ENCODE results near the gene NCBP2.

Gene NCBP2

GRCh38 chr3:196970547-196971093, 28.3 kb upstream of the NCBP2 start:
- Histone ChIP-seq H3K4me3 (ENCODE audit: insufficient read depth, low read length, poor library complexity, severe bottlenecking) (no peak overlapping the region), H3K79me2 (ENCODE audit: insufficient read depth, low read length) (no peaks in the 10 kb centered on the region), H3F3A (ENCODE audit: insufficient read depth) (no peaks in the 10 kb centered on the region), H3K27me3 (ENCODE audit: low read length) (no peaks in the 10 kb centered on the region), H3K36me3 (ENCODE audit: low read length) (no peaks in the 10 kb centered on the region), H3K9ac (ENCODE audit: low read length) (no peak overlapping the region), H2AFZ (ENCODE audit: low read depth, low read length, severe bottlenecking) (no peak overlapping the region), H3K9me2 (replicated peaks; ENCODE audit: insufficient read depth, low read length) (no peaks in the 10 kb centered on the region), H3K27ac (ENCODE audit: low read depth, low read length) (no peak overlapping the region), H4K20me1 (ENCODE audit: low read depth, low read length) (no peaks in the 10 kb centered on the region), H3K9me3 (ENCODE audit: insufficient read depth, low read length) (no peaks in the 10 kb centered on the region), H3K4me2 (ENCODE audit: low read depth, low read length, poor library complexity, severe bottlenecking) (no peak overlapping the region)
- no peak for TF ChIP-seq CTCF (IDR thresholded peaks at IDR 0.05; ENCODE audit: insufficient read depth, low read length, poor library complexity, severe bottlenecking)
- TF ChIP-seq EZH2phosphoT487 (conservative IDR thresholded peaks at IDR 0.05; ENCODE audit: low read length) = no peak

GRCh38 chr3:196969660-196970546, 27.6 kb upstream of the NCBP2 start:
- no peaks in the 10 kb centered on the region for H3F3A ChIP-seq (ENCODE audit: insufficient read depth)
- no peaks in the 10 kb centered on the region for H3K9me2 ChIP-seq (replicated peaks; ENCODE audit: insufficient read depth, low read length)
- peak overlapping the region; percentile 67 for H3K4me3 ChIP-seq (ENCODE audit: insufficient read depth, low read length, poor library complexity, severe bottlenecking)
- H3K79me2 ChIP-seq (ENCODE audit: insufficient read depth, low read length) = no peaks in the 10 kb centered on the region
- H3K27me3 ChIP-seq (ENCODE audit: low read length) = no peaks in the 10 kb centered on the region
- peak overlapping the region; percentile 84 for H3K9ac ChIP-seq (ENCODE audit: low read length)
- peak overlapping the region; percentile 93 for H3K4me2 ChIP-seq (ENCODE audit: low read depth, low read length, poor library complexity, severe bottlenecking)
- TF ChIP-seq EZH2phosphoT487 (conservative IDR thresholded peaks at IDR 0.05; ENCODE audit: low read length) = no peak
- TF ChIP-seq CTCF (IDR thresholded peaks at IDR 0.05; ENCODE audit: insufficient read depth, low read length, poor library complexity, severe bottlenecking) = peak; percentile 33
- no peak overlapping the region; the same call in 1 of the 2 replicates for H3K27ac ChIP-seq (ENCODE audit: low read depth, low read length)
- H4K20me1 ChIP-seq (ENCODE audit: low read depth, low read length) = no peaks in the 10 kb centered on the region
- H2AFZ ChIP-seq (ENCODE audit: low read depth, low read length, severe bottlenecking) = peak overlapping the region; percentile 96
- H3K36me3 ChIP-seq (ENCODE audit: low read length) = no peaks in the 10 kb centered on the region
- no peaks in the 10 kb centered on the region for H3K9me3 ChIP-seq (ENCODE audit: insufficient read depth, low read length)

GRCh38 chr3:196969134-196969659, 26.9 kb upstream of the NCBP2 start:
- peak overlapping the region; percentile 84 for H3K9ac ChIP-seq (ENCODE audit: low read length)
- H3K9me3 ChIP-seq (ENCODE audit: insufficient read depth, low read length) = no peaks in the 10 kb centered on the region
- H3K4me3 ChIP-seq (ENCODE audit: insufficient read depth, low read length, poor library complexity, severe bottlenecking) = peak overlapping the region; percentile 67
- H3K36me3 ChIP-seq (ENCODE audit: low read length) = no peaks in the 10 kb centered on the region
- H3K9me2 ChIP-seq (replicated peaks; ENCODE audit: insufficient read depth, low read length) = no peaks in the 10 kb centered on the region
- H2AFZ ChIP-seq (ENCODE audit: low read depth, low read length, severe bottlenecking) = peak overlapping the region; percentile 96
- no peaks in the 10 kb centered on the region for H3K79me2 ChIP-seq (ENCODE audit: insufficient read depth, low read length)
- no peak for TF ChIP-seq EZH2phosphoT487 (conservative IDR thresholded peaks at IDR 0.05; ENCODE audit: low read length)
- no peak for TF ChIP-seq CTCF (IDR thresholded peaks at IDR 0.05; ENCODE audit: insufficient read depth, low read length, poor library complexity, severe bottlenecking)
- H3K27me3 ChIP-seq (ENCODE audit: low read length) = no peaks in the 10 kb centered on the region
- H3F3A ChIP-seq (ENCODE audit: insufficient read depth) = no peaks in the 10 kb centered on the region
- H4K20me1 ChIP-seq (ENCODE audit: low read depth, low read length) = no peaks in the 10 kb centered on the region
- no peak overlapping the region; the same call in 1 of the 2 replicates for H3K27ac ChIP-seq (ENCODE audit: low read depth, low read length)
- H3K4me2 ChIP-seq (ENCODE audit: low read depth, low read length, poor library complexity, severe bottlenecking) = peak overlapping the region; percentile 93

Measured in SU-DHL-6 (cell line).